GM21360 (cell line): Measurements from ENCODE around the gene OR10K1.
"Not testable (repeated sequence)": the region's sequence is repeated elsewhere in the genome, so short reads cannot be mapped to it uniquely, and the experiment has no call there.

Experiments
- ATAC-seq: cut with Tn5 transposase; IDR thresholded peaks from one replicate; pipeline ENCODE4 v1.9.1; 2021; ENCODE audit warnings: mild to moderate bottlenecking, moderate library complexity; ENCODE audit not compliant: unreplicated experiment

OR10K1 gene, protein sequence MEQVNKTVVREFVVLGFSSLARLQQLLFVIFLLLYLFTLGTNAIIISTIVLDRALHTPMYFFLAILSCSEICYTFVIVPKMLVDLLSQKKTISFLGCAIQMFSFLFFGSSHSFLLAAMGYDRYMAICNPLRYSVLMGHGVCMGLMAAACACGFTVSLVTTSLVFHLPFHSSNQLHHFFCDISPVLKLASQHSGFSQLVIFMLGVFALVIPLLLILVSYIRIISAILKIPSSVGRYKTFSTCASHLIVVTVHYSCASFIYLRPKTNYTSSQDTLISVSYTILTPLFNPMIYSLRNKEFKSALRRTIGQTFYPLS

DNA sequence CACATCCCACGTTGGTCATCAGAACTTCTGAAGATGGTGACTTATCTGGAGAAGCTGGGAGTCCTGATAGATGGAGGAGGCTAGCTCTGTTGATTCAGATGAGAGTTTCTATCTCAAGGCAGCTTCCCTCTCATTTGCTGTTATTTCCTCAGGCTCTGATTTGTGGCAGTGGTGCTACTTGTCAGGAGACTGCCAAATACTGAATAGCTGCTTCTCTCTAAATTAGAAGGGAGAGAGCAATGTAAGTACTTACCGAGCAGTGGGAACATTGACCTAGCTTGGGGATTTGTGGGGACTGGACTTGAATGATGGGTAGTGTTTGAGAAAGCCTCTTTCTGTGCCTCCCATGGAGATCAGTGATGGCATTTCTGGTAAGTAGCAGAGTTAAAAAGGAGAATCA is at the start of gene OR10K1:
Gene OR10K1 (plus strand): TSS at position 301 of the 400 bp plus-strand sequence. CDS start 3,728 bp downstream, outside the sequence.
- no peak for ATAC-seq

DNA sequence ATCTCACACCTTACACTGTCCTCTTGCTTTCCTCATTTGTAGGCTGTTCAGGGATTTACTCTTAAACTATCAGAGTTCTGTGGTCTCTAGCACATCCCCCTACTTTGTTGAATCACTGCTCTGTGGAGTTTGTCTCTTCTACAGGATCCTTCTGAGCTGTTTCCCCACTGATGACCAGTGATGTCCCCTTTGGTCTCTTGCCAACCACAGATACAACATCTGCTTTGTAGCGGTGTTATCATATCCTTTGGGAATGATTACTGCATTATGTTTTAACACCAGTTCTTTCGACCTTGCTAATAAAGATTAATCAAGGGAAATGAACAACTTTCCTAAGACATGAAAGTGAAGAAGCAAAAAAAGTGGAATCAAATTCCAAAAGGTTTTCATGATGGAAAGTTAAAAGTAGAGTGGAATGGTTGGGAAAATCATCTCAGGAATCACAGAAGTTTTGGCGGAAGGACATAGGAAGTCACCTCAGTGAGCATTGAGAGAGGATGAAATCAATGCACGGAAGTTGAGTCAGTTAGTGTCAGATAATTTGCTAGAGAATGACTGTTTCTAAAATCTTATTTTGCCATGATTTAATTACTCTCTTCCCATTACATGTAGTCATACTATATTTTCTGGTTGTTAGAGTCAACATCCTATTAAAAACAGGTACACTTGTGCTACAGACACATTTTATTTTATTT is 46.8 kb upstream of the OR10K1 start:
- ATAC-seq, result no peak

DNA sequence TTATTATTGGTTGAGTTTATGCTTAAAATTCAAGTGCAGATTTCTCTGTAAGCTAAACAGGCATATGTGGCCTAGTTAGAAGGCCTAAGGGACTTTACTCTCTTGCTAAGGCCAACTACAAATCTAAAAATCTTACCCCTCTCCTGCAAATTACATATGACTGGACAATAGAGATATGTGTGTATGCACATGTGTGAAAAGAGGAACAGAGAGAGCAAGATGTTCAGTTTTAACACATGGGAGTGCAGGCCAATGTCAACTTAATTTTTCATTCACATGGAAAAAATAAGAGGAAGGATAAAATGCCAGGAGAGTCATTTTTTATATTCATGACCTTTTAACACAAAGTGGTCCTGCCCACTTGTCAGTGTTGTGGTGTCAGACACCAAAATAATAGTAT is 44.0 kb upstream of the OR10K1 start:
- no peak for ATAC-seq

DNA sequence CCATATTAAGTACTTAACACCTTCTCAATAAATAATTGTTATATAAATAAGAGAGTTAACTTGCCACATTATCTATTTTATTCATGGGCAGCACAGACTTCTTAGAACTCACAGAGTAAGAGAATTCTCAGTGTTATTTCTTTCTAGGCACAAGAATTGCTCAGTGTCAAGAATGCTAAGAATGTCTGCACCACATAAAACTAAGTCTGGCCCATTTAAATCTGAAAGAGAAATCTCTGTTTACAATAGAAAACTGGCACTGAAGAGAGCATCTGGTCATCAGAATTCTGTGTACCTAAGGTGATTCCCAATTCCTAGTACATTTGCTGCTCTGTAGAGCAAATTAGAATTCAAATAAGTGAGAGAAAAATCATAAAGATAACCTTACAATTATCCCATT is 39.4 kb upstream of the OR10K1 start:
- no peak for ATAC-seq

DNA sequence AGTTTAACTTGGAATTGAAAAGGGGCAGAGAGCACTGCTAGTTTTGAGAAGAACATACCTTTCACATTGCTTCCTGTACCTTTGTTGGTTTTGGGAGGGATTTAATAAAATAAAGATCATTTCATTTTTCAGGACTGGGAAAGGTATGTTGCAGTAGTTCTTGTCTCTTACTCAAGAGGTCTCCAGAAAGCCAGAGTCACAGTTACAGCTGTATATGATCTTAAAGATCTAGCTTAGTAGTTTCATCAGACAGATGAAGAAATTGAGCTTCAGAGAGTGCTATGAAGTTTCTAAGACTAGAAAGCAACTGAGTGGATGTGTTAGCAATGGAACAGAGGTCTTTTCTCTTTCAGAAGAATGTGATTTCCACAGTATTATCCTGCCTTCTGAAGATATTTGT is 36.6 kb upstream of the OR10K1 start:
- no peak for ATAC-seq

DNA sequence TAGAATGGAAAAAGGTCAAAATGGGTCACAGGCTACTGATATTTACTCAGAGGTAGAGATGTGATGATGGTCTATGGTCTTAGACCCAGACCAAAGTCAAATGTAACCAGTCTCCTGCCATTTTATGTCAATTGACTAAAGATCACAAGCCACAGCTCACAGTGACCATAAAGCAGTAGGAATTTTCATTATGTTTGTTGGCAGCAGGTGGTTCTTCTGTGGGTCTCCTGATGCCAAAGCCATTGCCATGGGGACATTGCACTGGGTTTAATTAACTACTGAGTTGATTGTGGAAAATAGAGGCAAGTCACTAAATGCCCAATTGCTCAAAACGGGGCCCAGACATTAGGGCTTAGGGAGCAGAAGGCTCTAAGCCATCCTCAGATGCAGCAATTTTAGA is 35.5 kb upstream of the OR10K1 start, which contains the start of gene OR10K2:
Gene OR10K2 (minus strand): TSS at position 101 of the 400 bp plus-strand sequence. CDS start 5,371 bp downstream, outside the sequence.
- ATAC-seq, result no peak

DNA sequence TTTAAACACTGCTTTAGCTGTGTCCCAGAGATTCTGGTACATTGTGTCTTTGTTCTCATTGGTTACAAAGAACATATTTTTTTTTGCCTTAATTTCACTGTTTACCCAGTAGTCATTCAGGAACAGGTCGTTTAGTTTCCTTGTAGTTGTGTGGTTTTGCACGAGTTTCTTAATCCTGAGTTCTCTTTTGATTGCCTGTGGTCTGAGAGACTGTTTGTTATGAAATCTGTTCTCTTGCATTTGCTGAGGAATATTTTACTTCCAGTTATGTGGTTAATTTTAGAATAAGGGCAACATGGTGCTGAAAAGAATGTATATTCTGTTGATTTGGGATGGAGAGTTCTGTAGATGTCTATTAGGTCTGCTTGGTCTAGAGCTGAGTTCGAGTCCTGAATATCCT is 31.5 kb upstream of the OR10K1 start:
- ATAC-seq, result not testable (repeated sequence)

DNA sequence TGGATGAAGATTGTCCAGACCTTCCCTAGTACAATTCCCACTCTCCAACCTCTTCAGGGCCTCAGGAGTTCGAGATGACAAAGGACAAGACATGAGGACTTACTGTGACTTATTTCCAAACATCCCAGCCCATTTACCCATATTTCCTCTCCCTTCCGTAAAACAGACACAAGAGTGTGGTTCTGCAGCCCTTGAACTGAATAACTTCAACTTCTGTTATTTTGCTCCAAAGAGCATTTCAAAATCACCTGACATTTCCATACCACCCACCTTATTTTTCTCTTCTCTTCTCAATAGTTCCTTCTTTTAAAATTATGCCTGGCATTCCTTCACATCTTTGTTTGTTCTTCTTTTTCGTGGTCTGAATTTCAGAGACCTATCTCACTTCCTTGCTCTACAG is 26.9 kb upstream of the OR10K1 start:
- ATAC-seq, result no peak

DNA sequence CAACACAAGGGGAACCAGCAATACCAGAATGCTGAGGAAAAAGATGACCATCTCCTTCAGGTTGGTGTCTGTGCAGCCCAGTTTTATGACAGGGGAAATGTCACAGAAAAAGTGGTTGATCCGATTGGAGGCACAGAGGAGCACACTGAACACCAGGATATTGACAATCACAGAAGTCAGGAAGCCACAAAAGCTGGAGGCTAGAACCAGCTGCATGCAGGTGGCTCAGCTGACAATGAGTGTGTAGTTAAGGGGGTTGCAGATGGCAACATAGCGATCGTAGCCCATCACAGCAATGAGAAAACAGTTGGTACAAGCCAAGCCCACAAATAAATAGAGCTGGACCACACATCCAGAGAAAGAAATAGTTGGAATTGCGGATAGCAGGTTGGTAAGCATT is 16.3 kb upstream of the OR10K1 start:
- no peak for ATAC-seq

DNA sequence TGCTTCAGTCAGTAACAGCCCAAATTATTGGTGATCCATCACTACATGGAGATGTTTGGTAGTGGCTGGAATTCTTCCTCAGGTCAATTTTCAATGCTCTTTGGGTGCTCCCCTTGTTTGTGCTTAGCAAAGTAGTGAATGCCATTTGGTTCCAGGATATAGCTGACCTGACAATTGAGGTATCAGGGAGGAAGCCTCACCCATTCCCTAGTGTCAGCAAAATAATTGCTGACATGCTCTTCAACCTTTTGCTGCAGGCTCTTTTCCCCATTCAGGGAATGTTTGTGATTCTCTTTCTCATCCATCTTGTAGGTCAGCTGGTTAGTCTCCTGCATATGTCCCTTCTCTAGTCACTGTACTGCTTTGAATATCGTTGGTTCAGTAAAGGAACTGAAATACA is 7.1 kb upstream of the OR10K1 start:
- no peak for ATAC-seq

DNA sequence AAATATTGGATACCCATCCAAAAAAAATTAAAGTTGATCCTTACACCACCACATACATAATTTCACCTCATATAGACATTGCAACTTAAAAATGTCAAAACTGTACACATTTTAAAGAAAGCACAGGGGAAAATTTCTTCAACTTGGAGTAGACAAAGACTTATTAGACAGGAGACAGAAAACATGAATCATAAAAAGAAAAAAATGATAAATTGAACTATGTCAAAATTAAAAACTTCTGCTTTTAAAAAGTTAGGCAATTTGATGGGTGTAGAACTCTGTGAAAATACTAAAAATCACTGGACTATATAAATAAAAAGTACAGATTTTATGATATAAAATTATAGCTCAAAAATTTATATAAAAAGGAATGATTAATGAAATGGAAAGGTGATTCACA is 4.4 kb upstream of the OR10K1 start:
- ATAC-seq, result no peak

DNA sequence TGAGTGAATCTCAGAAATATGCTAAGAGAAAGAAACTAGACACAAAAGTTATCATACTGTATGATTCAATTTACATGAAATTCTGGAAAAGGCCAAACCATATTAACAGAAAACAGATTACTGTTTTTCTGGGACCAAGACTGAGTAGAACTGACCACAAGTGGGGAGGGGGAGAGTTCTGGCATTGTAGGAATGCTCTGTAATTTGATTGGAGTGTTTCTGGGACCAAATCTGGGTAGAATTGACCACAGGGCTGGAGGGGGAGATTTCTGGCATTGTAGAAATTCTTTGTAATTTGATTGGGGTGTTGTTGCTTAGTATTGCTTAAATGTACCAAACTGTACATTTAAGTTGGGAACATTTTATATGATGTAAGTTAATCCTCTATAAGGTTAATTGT is 3.4 kb upstream of the OR10K1 start:
- no peak for ATAC-seq

DNA sequence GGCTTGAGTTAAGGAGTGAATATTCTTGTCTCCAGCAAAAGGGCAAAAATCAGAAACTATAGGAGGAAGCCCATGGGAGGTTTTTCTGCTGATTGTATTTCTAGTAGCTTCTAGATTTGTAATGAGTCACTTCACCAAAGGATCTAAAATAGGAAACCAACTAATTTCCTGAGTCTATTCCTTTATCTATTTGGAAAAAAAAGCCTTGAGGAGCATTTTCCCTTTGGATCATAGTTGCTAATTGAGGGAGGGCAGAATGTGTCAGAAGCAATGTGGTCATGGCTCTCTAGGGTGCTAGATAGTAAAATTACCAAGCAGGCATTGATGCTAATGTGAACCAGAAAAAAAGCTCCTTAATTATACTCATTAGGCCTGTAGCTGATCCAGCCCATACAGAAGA is 10.3 kb downstream of the OR10K1 start, which contains the start of gene OR10R2:
Gene OR10R2 (plus strand): TSS at position 301 of the 400 bp plus-strand sequence. CDS start 106 bp downstream, outside the sequence.
- no peak for ATAC-seq

DNA sequence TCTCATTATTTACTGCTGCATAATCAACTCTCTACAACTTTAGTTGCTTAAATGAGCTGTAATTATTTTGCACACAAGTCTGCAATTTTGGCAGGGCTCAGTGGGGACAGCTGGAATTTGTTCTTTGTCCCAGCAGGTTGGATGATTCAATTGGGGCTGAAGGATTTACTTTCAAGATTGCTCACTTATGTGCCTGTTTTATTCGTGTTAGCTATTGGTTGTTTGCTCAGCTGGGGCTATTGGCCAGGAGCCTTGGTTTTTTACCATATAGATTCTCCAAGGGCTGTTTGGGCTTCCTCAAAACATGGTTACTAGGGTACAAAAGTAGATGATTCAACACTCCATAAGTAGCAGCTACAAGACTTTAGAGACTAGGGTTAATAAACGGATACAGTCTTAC is 23.8 kb downstream of the OR10K1 start:
- no peak for ATAC-seq

DNA sequence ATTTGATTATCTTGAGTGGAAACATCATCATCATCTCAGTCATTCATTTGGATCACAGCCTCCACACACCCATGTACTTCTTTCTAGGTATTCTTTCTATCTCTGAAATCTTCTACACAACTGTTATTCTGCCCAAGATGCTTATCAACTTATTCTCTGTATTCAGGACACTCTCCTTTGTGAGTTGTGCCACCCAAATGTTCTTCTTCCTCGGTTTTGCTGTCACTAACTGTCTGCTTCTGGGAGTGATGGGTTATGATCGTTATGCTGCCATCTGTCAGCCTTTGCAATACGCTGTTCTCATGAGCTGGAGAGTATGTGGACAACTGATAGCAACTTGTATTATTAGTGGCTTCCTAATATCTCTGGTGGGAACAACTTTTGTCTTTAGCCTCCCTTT is 29.7 kb downstream of the OR10K1 start:
- no peak for ATAC-seq

DNA sequence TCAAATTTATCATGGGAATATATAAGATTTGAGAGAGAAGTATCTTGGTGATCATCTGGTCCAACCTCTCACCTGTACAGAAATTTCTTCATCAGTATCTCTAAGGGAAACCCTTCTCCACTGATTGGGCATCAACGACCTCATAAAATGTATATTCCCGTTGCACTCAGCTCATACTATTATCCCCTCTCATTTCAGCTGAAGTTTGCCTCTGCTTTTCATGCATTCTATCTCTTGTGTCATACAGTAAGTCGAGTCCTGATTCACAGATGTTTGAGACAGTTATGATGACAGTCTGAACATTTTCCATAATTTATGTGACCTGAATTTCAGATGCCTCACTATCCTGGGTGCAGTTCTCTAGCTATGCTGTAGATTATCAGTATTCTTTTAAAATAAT is 31.4 kb downstream of the OR10K1 start:
- ATAC-seq, result no peak

DNA sequence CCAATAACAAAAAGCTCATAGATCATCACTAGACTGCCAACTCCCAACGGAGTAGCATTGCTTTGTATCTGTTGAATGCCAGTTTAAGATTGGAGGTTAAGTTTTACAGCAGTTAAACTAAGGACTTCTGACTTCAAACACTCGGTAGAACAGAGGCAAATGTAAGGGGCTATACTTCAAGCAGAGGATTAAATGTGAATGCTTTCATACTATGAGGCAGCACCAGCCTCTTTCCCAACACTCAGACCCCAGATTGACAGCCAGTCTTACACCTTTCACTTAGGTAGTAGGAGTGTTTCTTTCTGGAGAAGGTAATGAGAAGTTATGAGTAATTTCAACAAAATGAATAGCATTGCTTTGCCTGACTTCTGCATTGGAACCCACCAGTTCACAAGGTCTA is 33.2 kb downstream of the OR10K1 start:
- no peak for ATAC-seq

DNA sequence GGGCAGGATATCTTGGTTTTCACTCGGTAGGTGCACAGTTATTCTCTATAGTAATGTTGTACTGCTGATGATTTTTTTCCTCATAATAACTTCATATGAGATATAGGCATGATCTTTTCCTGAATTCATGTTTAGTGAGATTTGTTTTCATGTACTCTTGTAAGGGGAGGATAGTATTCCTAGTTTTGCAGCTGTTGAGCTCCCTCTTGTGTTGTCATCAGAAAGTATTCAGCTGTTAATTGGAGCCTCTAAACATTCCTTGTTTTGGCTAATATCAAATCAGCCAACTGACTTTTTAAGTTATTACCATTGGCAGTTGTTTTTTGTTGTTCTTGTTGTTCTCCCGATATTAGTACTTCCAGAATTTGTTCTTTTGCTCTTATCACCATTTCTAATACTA is 34.7 kb downstream of the OR10K1 start:
- no peak for ATAC-seq

DNA sequence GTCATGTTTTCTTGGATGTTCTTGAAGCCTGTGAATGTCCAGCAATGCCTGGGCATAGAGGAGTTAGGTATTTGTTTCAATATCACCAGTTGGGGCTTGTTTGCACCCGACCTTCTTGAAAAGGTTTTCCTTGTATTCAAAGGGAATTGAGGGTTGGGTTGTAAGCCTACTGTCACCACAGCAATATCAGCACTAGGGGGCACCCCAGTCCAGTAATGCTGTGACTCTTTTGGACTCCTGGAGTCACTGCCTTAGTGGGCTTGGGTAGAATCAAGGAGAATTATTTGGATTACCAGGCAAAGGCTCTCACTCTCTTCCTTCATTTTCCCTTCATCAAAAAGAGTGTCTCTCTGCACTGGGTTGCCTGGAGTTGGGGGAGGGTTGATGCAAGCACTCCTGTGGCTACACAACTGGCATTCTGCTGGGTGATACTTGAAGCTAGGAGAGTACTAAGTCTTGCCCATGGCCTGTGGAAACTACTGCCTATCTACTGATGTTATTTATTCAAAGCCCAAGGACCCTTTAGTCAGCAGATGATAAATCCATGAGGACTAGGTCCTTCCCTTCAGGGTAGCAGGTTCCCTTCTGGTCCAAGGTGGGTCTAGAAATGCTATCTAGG is 44.8 kb downstream of the OR10K1 start:
- no peak for ATAC-seq

DNA sequence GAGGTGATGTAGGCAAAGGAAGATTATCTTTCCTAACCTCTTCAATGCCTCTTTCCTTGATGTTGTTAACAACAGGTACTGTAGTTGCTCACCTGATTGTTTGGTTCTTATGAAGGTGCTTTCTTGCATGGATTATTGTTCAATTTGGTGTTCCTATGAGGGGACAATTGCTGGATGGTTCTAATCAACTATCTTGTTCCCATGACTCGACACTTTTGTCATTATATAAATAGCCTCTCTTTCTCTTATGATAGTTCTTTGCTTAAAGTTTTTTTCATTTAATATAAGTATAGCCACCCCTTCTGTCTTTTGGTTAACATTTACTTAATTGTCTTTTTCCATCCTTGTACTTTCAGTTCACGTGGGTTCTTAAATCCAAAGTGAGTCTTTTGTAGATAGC is 45.9 kb downstream of the OR10K1 start:
- no peak for ATAC-seq

DNA sequence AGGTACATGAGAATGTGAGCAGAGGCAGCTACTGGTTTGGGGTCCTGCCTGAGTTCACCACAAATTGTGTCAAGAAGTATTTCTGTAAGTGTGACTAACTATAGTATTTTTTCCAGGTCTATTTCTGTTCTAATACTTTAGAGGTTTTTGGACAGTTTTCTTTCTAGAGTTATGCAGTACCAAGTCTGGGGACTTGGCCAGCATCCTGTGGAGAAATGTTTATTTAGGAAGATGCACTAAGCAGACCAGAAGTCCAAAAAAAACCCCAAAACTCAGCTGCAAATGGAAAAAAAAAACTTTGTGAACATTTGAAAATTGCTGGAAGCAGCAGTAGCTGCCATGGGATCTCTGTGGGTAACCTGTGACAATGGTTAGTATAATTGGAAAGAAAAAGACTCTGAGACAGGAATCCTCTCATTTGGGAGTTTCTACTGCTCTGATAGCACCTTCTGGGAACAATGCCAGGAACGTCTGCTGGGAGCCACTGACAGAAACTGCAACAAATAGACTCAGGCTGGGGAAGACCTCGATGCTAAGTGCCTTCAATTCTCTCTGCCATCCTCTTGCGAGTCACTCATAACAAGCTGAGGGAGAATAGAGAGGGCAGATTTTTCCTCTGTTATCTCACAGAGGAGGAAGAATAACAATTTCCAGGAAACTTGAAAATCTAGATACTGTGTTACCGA is 48.0 kb downstream of the OR10K1 start:
- no peak for ATAC-seq
